ENCODE measurements around the gene KISS1. TPM values are rescaled to one million over a fixed set of nuclear protein-coding genes. Genes with fewer than 3 reads are reported as not detected.

Gene KISS1
- total and polyA plus RNA-seq, 2 donors (not counting 1 experiment from before 2014, with no cell fraction given) = 0.17 to 0.52 TPM

- no peak overlapping the region for H3K27ac ChIP-seq (ENCODE audit: insufficient read depth, low read length)
- no peaks in the 10 kb centered on the region for H3K36me3 ChIP-seq (ENCODE audit: control insufficient read depth, insufficient read depth, low read length)
- no peak overlapping the region for H3K9ac ChIP-seq (ENCODE audit: insufficient read depth, low read length)
- H3K4me3 ChIP-seq (replicated peaks in 1 of 4; ENCODE audit: control extremely low read depth in 1 of 4, insufficient read depth in 1 of 4, low read depth in 3 of 4, low read length in 4 of 4) = no peak overlapping the region
- peaks cover 13% of the 10 kb centered on the region for H3K27me3 ChIP-seq (ENCODE audit: control insufficient read depth, insufficient read depth, low read length)
- H3K9me3 ChIP-seq (ENCODE audit: control insufficient read depth, insufficient read depth, low read depth, low read length) = no peaks in the 10 kb centered on the region
- no peak for TF ChIP-seq CTCF (conservative IDR thresholded peaks at IDR 0.05 in 1 of 2, IDR thresholded peaks at IDR 0.05 in 1 of 2; ENCODE audit: low read depth in 1 of 2, low read length in 2 of 2)
- no peak for TF ChIP-seq EZH2 (IDR thresholded peaks at IDR 0.05; ENCODE audit: low read length, missing control alignments)
- no peak overlapping the region for H2AFZ ChIP-seq (ENCODE audit: low read length)
- no peaks in the 10 kb centered on the region for H3K79me2 ChIP-seq (ENCODE audit: control insufficient read depth, insufficient read depth, low read length)
- no peaks in the 10 kb centered on the region for H4K20me1 ChIP-seq (ENCODE audit: control insufficient read depth, extremely low read depth, insufficient read depth, low read length)
- H3K4me1 ChIP-seq (ENCODE audit: control insufficient read depth, extremely low read depth, insufficient read depth, low read length) = no peaks in the 10 kb centered on the region
- DNase-seq (ENCODE audit: low read depth in 2 of 2) = no peak
- H3K4me2 ChIP-seq (ENCODE audit: extremely low read depth, insufficient read depth, low read length) = no peak overlapping the region
Observed at GRCh38 chr1:204218552-204218951, 22.3 kb upstream of the KISS1 start.

- TF ChIP-seq CTCF (conservative IDR thresholded peaks at IDR 0.05 in 1 of 2, IDR thresholded peaks at IDR 0.05 in 1 of 2; ENCODE audit: low read depth in 1 of 2, low read length in 2 of 2) (no peak), EZH2 (IDR thresholded peaks at IDR 0.05; ENCODE audit: low read length, missing control alignments) (no peak)
- no peaks in the 10 kb centered on the region for H3K4me1 ChIP-seq (ENCODE audit: control insufficient read depth, extremely low read depth, insufficient read depth, low read length)
- no peak overlapping the region for H3K9ac ChIP-seq (ENCODE audit: insufficient read depth, low read length)
- peaks cover 22% of the 10 kb centered on the region for H3K27me3 ChIP-seq (ENCODE audit: control insufficient read depth, insufficient read depth, low read length)
- no peaks in the 10 kb centered on the region for H3K9me3 ChIP-seq (ENCODE audit: control insufficient read depth, insufficient read depth, low read depth, low read length)
- H2AFZ ChIP-seq (ENCODE audit: low read length) = no peak overlapping the region
- no peaks in the 10 kb centered on the region for H3K79me2 ChIP-seq (ENCODE audit: control insufficient read depth, insufficient read depth, low read length)
- no peaks in the 10 kb centered on the region for H4K20me1 ChIP-seq (ENCODE audit: control insufficient read depth, extremely low read depth, insufficient read depth, low read length)
- no peak overlapping the region for H3K27ac ChIP-seq (ENCODE audit: insufficient read depth, low read length)
- H3K4me3 ChIP-seq (replicated peaks in 1 of 4; ENCODE audit: control extremely low read depth in 1 of 4, insufficient read depth in 1 of 4, low read depth in 3 of 4, low read length in 4 of 4) = no peak overlapping the region
- DNase-seq (ENCODE audit: low read depth in 2 of 2) = no peak
- H3K4me2 ChIP-seq (ENCODE audit: extremely low read depth, insufficient read depth, low read length) = no peak overlapping the region
- H3K36me3 ChIP-seq (ENCODE audit: control insufficient read depth, insufficient read depth, low read length) = no peaks in the 10 kb centered on the region
Observed at GRCh38 chr1:204217648-204218000, 21.3 kb upstream of the KISS1 start.

DNA sequence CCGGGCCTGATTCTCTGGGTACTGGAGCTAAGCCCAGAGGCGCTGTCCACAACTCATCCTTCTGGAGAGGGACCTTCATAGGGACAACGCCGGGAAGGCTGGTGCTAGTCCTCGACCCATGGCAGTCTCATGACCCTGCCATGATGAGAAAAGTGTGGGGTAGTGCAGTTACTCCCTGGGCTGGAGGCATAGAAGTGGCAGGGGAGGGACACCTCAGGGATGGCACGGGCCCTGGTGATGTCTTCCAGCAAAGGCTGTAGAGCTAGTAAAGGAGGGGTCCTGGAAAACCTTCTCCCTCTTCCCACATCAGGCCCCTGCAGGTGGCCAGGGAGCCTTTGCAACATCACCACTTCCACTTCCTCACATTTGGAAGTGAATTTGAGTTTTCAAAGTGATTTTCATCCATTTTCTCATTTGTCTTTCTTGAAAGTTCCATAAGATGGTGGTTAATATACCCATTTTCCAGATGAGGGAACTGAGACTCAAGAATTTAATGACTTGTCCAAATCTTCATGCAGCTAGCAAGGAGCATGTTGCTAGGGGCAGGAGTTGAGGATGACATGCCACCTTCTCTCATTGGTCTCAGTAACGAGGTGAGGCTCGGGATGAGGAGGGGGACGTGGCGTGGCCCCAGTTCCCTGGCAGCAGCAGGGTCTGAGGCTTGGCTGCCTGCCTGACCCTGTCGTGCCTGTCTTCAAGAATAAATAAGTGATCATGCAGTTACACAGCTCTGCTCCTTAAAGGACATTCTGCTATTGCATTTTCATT, 20.8 kb upstream of the KISS1 start:
- Histone ChIP-seq H3K4me2 (ENCODE audit: extremely low read depth, insufficient read depth, low read length) (no peak overlapping the region), H3K36me3 (ENCODE audit: control insufficient read depth, insufficient read depth, low read length) (no peaks in the 10 kb centered on the region), H3K79me2 (ENCODE audit: control insufficient read depth, insufficient read depth, low read length) (no peaks in the 10 kb centered on the region), H3K4me3 (replicated peaks in 1 of 4; ENCODE audit: control extremely low read depth in 1 of 4, insufficient read depth in 1 of 4, low read depth in 3 of 4, low read length in 4 of 4) (no peak overlapping the region), H3K27me3 (ENCODE audit: control insufficient read depth, insufficient read depth, low read length) (peaks cover 23% of the 10 kb centered on the region), H3K27ac (ENCODE audit: insufficient read depth, low read length) (no peak overlapping the region), H3K4me1 (ENCODE audit: control insufficient read depth, extremely low read depth, insufficient read depth, low read length) (no peaks in the 10 kb centered on the region), H3K9me3 (ENCODE audit: control insufficient read depth, insufficient read depth, low read depth, low read length) (no peaks in the 10 kb centered on the region), H2AFZ (ENCODE audit: low read length) (no peak overlapping the region), H3K9ac (ENCODE audit: insufficient read depth, low read length) (no peak overlapping the region), H4K20me1 (ENCODE audit: control insufficient read depth, extremely low read depth, insufficient read depth, low read length) (no peaks in the 10 kb centered on the region)
- no peak for DNase-seq (ENCODE audit: low read depth in 2 of 2)
- no peak for TF ChIP-seq CTCF (conservative IDR thresholded peaks at IDR 0.05 in 1 of 2, IDR thresholded peaks at IDR 0.05 in 1 of 2; ENCODE audit: low read depth in 1 of 2, low read length in 2 of 2)
